GM18873 (cell line): ENCODE measurements around the gene ZEB2.

ENCODE experiments used
- ATAC-seq: cut with Tn5 transposase; IDR thresholded peaks from one replicate; pipeline ENCODE4 v1.9.1; 2021; ENCODE audit warnings: mild to moderate bottlenecking, moderate library complexity, moderate number of reproducible peaks; ENCODE audit not compliant: unreplicated experiment, low FRiP score

The ZEB2 gene

GRCh38 chr2:144431998-144432397 lies 87.9 kb downstream of the ZEB2 start:
- no peak for ATAC-seq

- no peak for ATAC-seq
These were observed 88.5 kb downstream of the ZEB2 start for GRCh38 chr2:144431392-144431783.

- peak; percentile 98 for ATAC-seq
These were observed 89.1 kb downstream of the ZEB2 start for GRCh38 chr2:144430722-144431391.

GRCh38 chr2:144429396-144430112 lies 90.4 kb downstream of the ZEB2 start:
- no peak for ATAC-seq

GRCh38 chr2:144426981-144427479 lies 92.9 kb downstream of the ZEB2 start:
- no peak for ATAC-seq

GRCh38 chr2:144426355-144426754 lies 93.6 kb downstream of the ZEB2 start:
- ATAC-seq: no peak

GRCh38 chr2:144424559-144425240 lies 95.2 kb downstream of the ZEB2 start:
- ATAC-seq: no peak

GRCh38 chr2:144421606-144422510 lies 98.1 kb downstream of the ZEB2 start:
- no peak for ATAC-seq

- no peak for ATAC-seq
These were observed 100.7 kb downstream of the ZEB2 start for GRCh38 chr2:144419218-144419617.

- ATAC-seq: no peak
These were observed 104.5 kb downstream of the ZEB2 start for GRCh38 chr2:144415386-144415785.

- peak; percentile 38 for ATAC-seq
These were observed 105.5 kb downstream of the ZEB2 start for GRCh38 chr2:144414324-144414845.

- no peak for ATAC-seq
These were observed 107.2 kb downstream of the ZEB2 start for GRCh38 chr2:144412709-144413108.

- ATAC-seq: no peak
These were observed 108.4 kb downstream of the ZEB2 start for GRCh38 chr2:144411473-144411872.

- no peak for ATAC-seq
These were observed 110.7 kb downstream of the ZEB2 start for GRCh38 chr2:144409241-144409640.

- ATAC-seq: no peak
These were observed 112.7 kb downstream of the ZEB2 start for GRCh38 chr2:144407262-144407661.

- ATAC-seq: no peak
These were observed 113.7 kb downstream of the ZEB2 start for GRCh38 chr2:144405982-144406788.

- ATAC-seq: no peak
These were observed 114.6 kb downstream of the ZEB2 start for GRCh38 chr2:144405321-144405720.

GRCh38 chr2:144404586-144405314 lies 115.2 kb downstream of the ZEB2 start:
- no peak for ATAC-seq

GRCh38 chr2:144403933-144404332 lies 116.0 kb downstream of the ZEB2 start:
- no peak for ATAC-seq
